ENCODE data around the gene PRKRIP1. TPM values are rescaled to one million over a fixed set of nuclear protein-coding genes. Genes with fewer than 3 reads are reported as not detected.

Gene PRKRIP1
- total RNA-seq, 1 experiment from 2014 or later: 25.9 TPM

DNA sequence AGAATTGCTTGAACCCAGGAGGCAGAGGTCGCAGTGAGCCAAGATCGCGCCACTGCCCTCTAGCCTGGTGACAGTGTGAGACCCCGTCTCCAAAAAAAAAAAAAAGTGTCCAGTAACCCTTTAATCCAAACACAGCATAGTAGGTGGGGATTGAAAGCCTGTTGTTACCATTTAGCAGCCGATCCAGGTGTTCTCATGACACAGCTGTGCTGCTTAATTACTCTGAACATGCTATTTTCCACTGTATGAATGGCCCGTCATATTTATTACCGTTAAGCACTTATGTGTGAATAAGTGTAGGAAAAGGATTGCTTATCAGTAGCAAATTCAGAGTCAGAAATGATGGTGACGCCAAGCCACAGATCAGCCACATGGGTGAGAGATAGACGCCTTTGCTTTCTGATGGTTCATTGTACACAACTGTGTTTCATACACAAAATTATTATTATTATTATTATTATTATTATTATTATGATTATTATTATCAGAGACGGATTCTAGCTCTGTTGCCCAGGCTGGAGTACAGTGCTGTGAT lies 25.6 kb downstream of the PRKRIP1 start:
- in situ Hi-C loops (cut with HindIII; ENCODE audit: low pct_unique_long_range_greater_than_20kb, low sequenced_read_pairs): no loop called here

DNA sequence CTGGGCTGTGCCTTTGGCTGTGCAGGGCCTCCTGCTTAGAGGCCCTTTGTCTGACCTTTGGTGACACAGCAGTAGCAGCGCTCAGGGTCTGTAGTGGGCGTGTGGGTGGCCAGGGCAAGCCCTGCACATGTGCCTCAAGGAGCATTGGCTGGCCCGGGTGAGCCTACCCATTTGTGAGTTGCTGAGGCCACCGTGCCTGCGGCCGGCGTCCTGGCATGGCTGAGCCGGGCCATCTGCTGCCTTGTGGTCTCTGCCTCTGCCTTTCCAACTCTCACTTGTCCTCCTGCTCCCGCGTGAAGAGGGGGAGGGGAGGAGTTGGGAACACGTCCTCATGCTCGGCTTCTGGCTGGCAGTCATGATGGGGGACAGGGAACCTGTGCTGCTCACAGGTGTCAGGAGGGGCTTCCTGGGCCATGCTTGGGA lies 28.0 kb downstream of the PRKRIP1 start:
- in situ Hi-C loops (cut with HindIII; ENCODE audit: low pct_unique_long_range_greater_than_20kb, low sequenced_read_pairs): no loop called here
- DNase-seq (ENCODE audit: low read depth, low spot score): no peak

More for the DNA sequence above, 25.6 kb downstream of the PRKRIP1 start:
- no peak for DNase-seq (ENCODE audit: low read depth, low spot score)

DNA sequence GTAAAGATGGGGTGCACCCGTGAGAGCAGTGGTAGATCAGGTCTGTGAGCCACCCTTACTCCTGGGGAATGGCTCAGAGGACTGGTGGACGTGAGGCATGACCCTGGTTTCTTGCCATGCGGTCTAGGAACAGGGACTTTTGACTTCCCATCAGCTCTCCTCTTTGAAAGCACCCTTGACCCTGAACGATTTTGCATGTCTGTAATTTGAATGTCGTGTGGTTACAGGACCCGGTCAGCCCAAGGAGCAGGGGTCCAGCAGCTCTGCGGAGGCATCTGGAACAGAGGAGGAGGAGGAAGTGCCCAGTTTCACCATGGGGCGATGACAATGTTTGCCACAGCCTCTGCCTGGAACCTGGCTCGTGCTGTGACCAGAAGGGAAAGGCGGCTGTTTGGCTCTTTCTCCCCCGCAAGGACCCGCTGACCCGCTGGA lies 28.6 kb downstream of the PRKRIP1 start:
- in situ Hi-C loops (cut with HindIII; ENCODE audit: low pct_unique_long_range_greater_than_20kb, low sequenced_read_pairs): no loop called here
- DNase-seq (ENCODE audit: low read depth, low spot score): no peak

- in situ Hi-C loops (cut with HindIII; ENCODE audit: low pct_unique_long_range_greater_than_20kb, low sequenced_read_pairs): no loop called here
- DNase-seq (ENCODE audit: low read depth, low spot score): no peak
Measured at GRCh38 chr7:102425639-102426267, 29.6 kb downstream of the PRKRIP1 start.

DNA sequence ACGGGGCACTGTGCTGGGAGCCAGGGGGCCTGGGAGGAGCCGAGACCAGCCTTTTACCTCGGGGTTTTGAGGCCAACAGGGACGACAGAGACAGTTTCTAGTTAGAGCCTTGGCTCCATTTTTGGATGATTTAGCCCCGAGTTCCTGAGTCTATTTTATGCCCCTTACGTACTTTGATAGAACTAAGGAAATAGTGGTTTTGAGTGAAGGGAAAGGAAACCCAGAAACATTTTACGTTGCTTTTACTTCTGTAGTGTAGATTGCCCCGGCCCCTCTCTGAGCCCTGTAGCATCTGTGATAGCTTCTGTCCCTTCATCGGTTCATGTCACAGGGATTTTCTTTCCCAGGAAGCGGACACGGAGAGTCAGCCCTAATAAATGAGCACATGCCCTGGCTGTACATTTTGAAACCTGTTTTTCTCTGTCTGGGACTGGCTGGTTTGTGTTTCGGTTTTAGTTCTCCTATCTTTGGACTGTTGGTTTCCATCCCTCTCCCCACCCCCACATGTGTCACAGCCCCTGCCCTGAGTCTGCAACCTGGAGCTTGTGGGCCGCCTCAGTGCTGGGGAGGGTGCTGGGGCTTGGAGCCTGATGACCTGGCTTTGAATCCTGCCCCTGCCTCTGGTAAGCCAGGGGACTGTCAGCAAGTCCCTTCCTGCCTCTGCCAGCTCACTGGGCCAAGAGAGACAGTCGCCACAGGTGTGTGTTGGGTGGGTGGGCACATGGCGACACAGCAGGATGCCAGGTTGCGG lies 30.3 kb downstream of the PRKRIP1 start:
- in situ Hi-C loops (cut with HindIII; ENCODE audit: low pct_unique_long_range_greater_than_20kb, low sequenced_read_pairs): no loop called here
- no peak for DNase-seq (ENCODE audit: low read depth, low spot score)

DNA sequence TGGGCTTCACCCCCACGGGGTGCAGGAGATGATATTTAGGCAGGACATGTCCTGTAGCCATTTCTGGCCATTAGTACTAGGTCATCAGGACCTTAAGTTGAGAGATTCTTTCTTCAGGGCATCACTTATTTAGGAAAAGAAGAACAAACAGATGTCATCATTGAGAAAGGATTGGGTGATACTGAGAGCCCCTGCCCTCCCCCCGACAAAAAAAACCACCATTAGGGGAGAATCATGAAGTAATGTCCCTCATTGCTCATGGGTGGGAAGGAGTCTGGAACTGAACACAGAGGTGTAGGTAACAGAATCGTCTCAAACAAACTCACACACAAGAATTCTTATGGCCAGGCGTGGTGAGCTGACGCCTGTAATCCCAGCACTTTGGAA lies 30.8 kb downstream of the PRKRIP1 start:
- DNase-seq (ENCODE audit: low read depth, low spot score): no peak
- in situ Hi-C loops (cut with HindIII; ENCODE audit: low pct_unique_long_range_greater_than_20kb, low sequenced_read_pairs): no loop called here

DNA sequence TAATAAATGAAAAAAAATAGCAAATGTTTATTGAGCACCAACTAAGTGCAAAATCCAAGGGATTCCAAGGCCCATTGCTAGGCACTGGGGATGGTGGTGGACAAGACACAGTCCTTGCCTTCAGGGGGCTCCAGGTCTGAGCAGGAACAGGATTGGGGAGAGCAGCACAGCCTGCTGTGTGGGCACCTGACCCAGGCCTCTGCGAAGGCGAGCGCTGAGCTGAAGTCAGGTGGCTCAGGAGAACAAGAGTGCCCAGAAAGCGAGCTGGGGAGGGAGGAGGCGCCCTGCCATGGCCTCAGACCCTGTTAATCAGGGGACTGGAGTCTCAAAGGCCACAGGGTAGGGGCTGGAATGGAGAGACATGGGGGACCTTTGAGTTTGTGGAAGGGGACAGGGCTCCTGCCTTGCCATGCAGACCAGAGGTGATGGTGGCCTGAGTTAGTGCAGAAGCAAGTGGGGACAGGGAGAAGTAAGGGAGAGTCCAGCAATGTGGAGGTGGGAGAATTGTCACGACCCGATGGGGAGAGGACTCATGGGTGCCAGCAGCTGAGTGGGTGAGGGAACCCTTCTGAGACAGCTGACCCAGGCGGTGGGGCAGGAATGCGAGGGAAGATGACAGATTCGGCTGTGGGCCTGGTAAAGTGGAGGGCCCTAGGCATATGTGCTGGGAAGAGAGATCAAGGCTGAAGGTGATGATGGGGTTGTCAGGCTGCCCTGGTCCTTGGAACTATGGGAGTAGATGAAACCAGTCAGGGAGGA lies 33.2 kb downstream of the PRKRIP1 start:
- in situ Hi-C loops (cut with HindIII; ENCODE audit: low pct_unique_long_range_greater_than_20kb, low sequenced_read_pairs): no loop called here
- DNase-seq (ENCODE audit: low read depth, low spot score): no peak

GRCh38 chr7:102431617-102432298 lies 35.6 kb downstream of the PRKRIP1 start:
- DNase-seq (ENCODE audit: low read depth, low spot score): no peak
- in situ Hi-C loops (cut with HindIII; ENCODE audit: low pct_unique_long_range_greater_than_20kb, low sequenced_read_pairs): no loop called here

GRCh38 chr7:102432442-102433218 lies 36.5 kb downstream of the PRKRIP1 start:
- in situ Hi-C loops (cut with HindIII; ENCODE audit: low pct_unique_long_range_greater_than_20kb, low sequenced_read_pairs): no loop called here
- DNase-seq (ENCODE audit: low read depth, low spot score): no peak

- in situ Hi-C loops (cut with HindIII; ENCODE audit: low pct_unique_long_range_greater_than_20kb, low sequenced_read_pairs): no loop called here
- peak; percentile 64 for DNase-seq (ENCODE audit: low read depth, low spot score)
Measured at GRCh38 chr7:102433219-102434038, 37.3 kb downstream of the PRKRIP1 start, which contains the start of gene ORAI2. TSS of gene ORAI2 (plus strand) at chr7:102433575. CDS start at chr7:102438957, 5,382 bp downstream.

- peak; percentile 20 for DNase-seq (ENCODE audit: low read depth, low spot score)
- in situ Hi-C loops (cut with HindIII; ENCODE audit: low pct_unique_long_range_greater_than_20kb, low sequenced_read_pairs): no loop called here
Measured at GRCh38 chr7:102434039-102434486, 37.9 kb downstream of the PRKRIP1 start.

GRCh38 chr7:102436118-102436517 lies 40.0 kb downstream of the PRKRIP1 start:
- in situ Hi-C loops (cut with HindIII; ENCODE audit: low pct_unique_long_range_greater_than_20kb, low sequenced_read_pairs): no loop called here
- no peak for DNase-seq (ENCODE audit: low read depth, low spot score)

DNA sequence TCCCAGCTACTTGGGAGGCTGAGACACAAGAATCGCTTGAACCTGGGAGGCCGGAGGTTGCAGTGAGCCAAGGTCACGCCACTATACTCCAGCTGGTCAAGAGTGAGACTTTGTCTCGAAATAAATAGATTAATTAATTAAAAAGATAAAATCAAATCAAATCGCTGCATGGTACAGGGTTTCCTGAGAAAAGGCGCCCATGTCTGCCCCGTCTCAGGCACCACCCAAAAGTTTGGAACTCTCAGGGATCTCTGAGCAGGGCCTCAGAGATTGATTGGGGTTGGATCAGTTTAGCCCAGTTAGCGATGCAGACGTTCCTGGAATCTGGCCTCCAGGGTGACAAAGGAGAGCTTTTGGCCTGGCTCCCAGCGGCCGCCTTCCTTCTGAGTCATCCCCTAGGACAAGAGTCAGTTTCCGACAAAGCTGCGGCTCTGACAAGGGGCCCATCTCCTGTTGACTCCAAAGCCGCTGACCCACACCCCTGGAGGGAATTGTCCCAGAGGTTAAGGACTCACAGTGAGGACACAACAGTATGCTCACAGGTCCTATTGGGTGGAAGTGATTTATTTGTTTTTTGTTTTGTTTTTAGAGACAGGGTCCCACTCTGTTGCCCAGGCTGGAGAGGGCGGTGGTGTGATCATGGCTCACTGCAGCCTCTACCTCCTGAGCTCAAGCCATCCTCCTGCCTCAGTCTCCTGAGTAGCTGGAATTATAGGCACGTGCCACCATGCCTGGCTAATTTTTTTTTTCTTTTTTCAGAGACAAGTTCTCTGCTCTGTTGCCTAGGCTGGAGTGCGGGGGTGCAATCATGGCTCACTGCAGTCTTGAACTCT lies 44.0 kb downstream of the PRKRIP1 start:
- in situ Hi-C loops (cut with HindIII; ENCODE audit: low pct_unique_long_range_greater_than_20kb, low sequenced_read_pairs): no loop called here
- DNase-seq (ENCODE audit: low read depth, low spot score): no peak

DNA sequence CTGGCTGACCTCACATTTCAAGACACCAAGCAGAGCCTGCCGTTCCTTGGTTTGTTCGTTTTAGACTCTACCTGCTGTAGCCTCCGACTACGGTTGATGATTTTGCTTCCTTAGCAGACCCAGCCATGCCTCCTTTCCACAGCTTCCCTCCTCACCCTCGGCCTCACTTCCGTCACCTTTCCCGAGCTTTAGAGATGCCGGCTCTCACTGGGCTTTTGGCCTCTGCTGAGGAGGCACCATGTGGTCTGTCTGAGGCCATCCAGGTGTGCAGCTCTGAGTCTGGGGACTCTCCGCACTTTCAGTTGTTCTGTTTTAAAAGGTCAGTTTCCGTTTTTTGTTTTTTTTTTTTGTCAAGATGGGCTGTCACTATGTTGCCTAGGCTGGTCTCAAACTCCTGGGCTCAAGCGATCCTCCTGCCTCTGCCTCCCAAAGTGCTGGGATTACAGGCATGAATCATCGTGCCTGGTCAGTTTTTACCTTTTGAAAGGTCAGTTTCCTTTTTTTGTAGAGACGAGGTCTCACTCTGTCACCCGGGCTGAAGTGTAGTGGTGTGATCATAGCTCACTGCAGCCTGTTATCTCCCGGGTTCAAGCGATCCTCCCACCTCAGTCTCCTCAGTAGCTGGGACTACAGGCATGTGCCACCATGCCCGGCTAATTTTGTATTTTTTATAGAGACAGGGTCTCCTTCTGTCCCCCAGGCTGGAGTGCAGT lies 49.0 kb downstream of the PRKRIP1 start:
- in situ Hi-C loops (cut with HindIII; ENCODE audit: low pct_unique_long_range_greater_than_20kb, low sequenced_read_pairs): no loop called here

DNA sequence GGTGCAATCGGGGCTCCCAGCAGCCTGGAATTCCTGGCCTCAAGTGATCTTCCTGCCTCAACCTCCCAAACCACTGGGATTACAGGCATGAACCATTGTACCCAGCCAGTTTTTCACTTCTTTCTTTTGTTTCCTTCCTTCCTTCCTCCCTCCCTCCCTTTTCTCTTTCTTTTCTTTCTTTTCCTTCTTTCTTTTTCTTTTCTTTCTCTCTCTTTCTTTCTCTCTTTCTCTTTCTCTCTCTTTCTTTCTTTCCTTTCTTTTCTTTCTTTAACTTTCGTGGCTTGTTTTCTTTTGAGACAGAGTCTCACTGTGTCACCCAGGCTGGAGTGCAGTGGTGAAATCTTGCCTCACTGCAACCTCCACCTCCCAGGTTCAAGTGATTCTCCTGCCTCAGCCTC lies 49.5 kb downstream of the PRKRIP1 start:
- no peak for DNase-seq (ENCODE audit: low read depth, low spot score)
- in situ Hi-C loops (cut with HindIII; ENCODE audit: low pct_unique_long_range_greater_than_20kb, low sequenced_read_pairs): no loop called here

More for the DNA sequence above, 49.0 kb downstream of the PRKRIP1 start:
- DNase-seq (ENCODE audit: low read depth, low spot score): no peak

Measured in SK-MEL-5 (cell line).